ENCODE data around the gene CBFB. TPM values are rescaled to one million over a fixed set of nuclear protein-coding genes. Genes with fewer than 3 reads are reported as not detected.

CBFB gene
- total RNA-seq, 6 experiments from 2014 or later = 7.9 to 23.3 (median 18.9) TPM

- intact Hi-C loops (cut with DNase I) = loop anchor here in 1 of 2 donors (10.0 kb wide), 1 partner anchor 81 kb away; the partner anchor contains the start of gene PHAF1
- peak in 1 of 3 donors; percentile 9 for DNase-seq
Measured at GRCh38 chr16:67023689-67024088, 5.3 kb upstream of the CBFB start.

GRCh38 chr16:67024384-67025209, 4.4 kb upstream of the CBFB start:
- DNase-seq = peak in 1 of 3 donors; percentile 37

More at GRCh38 chr16:67023689-67024088, 5.3 kb upstream of the CBFB start:
- Histone ChIP-seq H3K4me3 (no peak overlapping the region), H3K36me3 (no peaks in the 10 kb centered on the region), H3K27ac (no peak overlapping the region), H3K9me3 (no peaks in the 10 kb centered on the region), H3K4me1 (no peaks in the 10 kb centered on the region), H3K27me3 (no peaks in the 10 kb centered on the region)
- TF ChIP-seq POLR2A (IDR thresholded peaks at IDR 0.05) (no peak), CTCF (IDR thresholded peaks at IDR 0.05) (no peak)
- ATAC-seq = no peak
- WGBS (ENCODE audit: insufficient coverage, low coverage, low lambda C conversion rate, missing lambda C conversion rate) = 88% methylated on average over 1 of the region's 1 CpG

GRCh38 chr16:67025210-67025550, 3.8 kb upstream of the CBFB start:
- no peak overlapping the region for H3K27ac ChIP-seq
- intact Hi-C loops (cut with DNase I) = loop anchor here in 1 of 2 donors (10.0 kb wide), 1 partner anchor 80 kb away; the partner anchor contains the start of gene PHAF1
- ATAC-seq = no peak
- H3K27me3 ChIP-seq = no peaks in the 10 kb centered on the region
- H3K9me3 ChIP-seq = no peaks in the 10 kb centered on the region
- no peak overlapping the region for H3K4me3 ChIP-seq
- DNase-seq = peak in 1 of 3 donors; percentile 18
- H3K4me1 ChIP-seq = peaks cover 0 to 3% (median under 1%) of the 10 kb centered on the region in 4 donors
- TF ChIP-seq POLR2A (IDR thresholded peaks at IDR 0.05) (no peak), CTCF (IDR thresholded peaks at IDR 0.05) (no peak)
- no peaks in the 10 kb centered on the region for H3K36me3 ChIP-seq

More at GRCh38 chr16:67024384-67025209, 4.4 kb upstream of the CBFB start:
- TF ChIP-seq CTCF (IDR thresholded peaks at IDR 0.05) (no peak), POLR2A (IDR thresholded peaks at IDR 0.05) (no peak)
- Histone ChIP-seq H3K27ac (no peak overlapping the region), H3K36me3 (no peaks in the 10 kb centered on the region), H3K27me3 (no peaks in the 10 kb centered on the region), H3K9me3 (no peaks in the 10 kb centered on the region), H3K4me3 (no peak overlapping the region), H3K4me1 (no peaks in the 10 kb centered on the region)
- WGBS (ENCODE audit: insufficient coverage, low coverage, low lambda C conversion rate, missing lambda C conversion rate) = 67% methylated on average over 4 of the region's 4 CpGs
- intact Hi-C loops (cut with DNase I) = loop anchor here in 1 of 2 donors (10.0 kb wide), 1 partner anchor 80 kb away; the partner anchor contains the start of gene PHAF1
- ATAC-seq = no peak

GRCh38 chr16:67026570-67026969, 2.4 kb upstream of the CBFB start:
- intact Hi-C loops (cut with DNase I) = loop anchor here in 1 of 2 donors (10.0 kb wide), 1 partner anchor 78 kb away; the partner anchor contains the start of gene PHAF1
- DNase-seq (peak in 1 of 3 donors; percentile 27), ATAC-seq (no peak)
- Histone ChIP-seq H3K4me1 (peaks cover 0 to 15% (median 6%) of the 10 kb centered on the region in 4 donors), H3K36me3 (no peaks in the 10 kb centered on the region), H3K27me3 (no peaks in the 10 kb centered on the region), H3K4me3 (no peak overlapping the region), H3K9me3 (no peaks in the 10 kb centered on the region), H3K27ac (no peak overlapping the region)
- TF ChIP-seq CTCF (IDR thresholded peaks at IDR 0.05) = no peak
- TF ChIP-seq POLR2A (IDR thresholded peaks at IDR 0.05) = no peak
- WGBS (ENCODE audit: insufficient coverage, low coverage, low lambda C conversion rate, missing lambda C conversion rate) = 96% methylated on average over 3 of the region's 4 CpGs

Measured in right lobe of liver (tissue), 6 donors.